ENCODE results near the gene NUAK1. TPM values are rescaled to one million over a fixed set of nuclear protein-coding genes. Genes with fewer than 3 reads are reported as not detected.

The NUAK1 gene
- total RNA-seq, 2 experiments from 2014 or later, result 0.03 TPM; not detected in 1

DNA sequence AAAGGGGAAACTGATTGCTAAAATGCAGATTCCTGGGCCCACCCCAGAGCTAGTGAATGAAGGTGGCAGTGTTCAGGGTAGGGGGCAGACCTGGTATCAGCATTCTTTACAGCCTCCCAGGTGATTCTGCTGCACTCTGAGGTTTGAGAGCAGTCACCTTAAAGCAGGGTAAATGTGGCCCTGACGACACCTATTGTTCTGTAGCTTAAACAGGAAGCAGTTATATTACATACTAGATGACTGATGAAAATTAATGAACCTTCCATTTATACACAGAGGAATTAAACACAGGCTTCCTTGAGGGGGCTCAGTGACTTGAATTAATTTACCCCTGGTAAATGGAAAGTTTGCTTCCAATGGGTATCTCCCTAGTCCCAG, 25.3 kb downstream of the NUAK1 start:
- ChIA-PET POLR2A (no interaction called here), CTCF (ENCODE audit: unreplicated experiment) (interaction anchor here (0.5 kb wide), 1 partner anchor 472 kb away, joined by 3 read pairs; no protein-coding TSS in a partner anchor)
- intact Hi-C loops (cut with micrococcal nuclease; ENCODE audit: unreplicated experiment), result no loop called here
- Histone ChIP-seq H3K4me3 (ENCODE audit: low read depth, low read length, poor library complexity, severe bottlenecking) (no peak overlapping the region), H3K4me2 (ENCODE audit: low read length) (no peak overlapping the region), H3K9me2 (ENCODE audit: insufficient read depth, low read length) (no peaks in the 10 kb centered on the region), H3K4me1 (ENCODE audit: insufficient read depth, low read length, poor library complexity, severe bottlenecking) (no peaks in the 10 kb centered on the region), H3K27ac (ENCODE audit: low read depth, low read length, poor library complexity, severe bottlenecking) (no peak overlapping the region), H3K9me3 (ENCODE audit: low read length) (no peaks in the 10 kb centered on the region), H3K36me3 (ENCODE audit: insufficient read depth, low read length) (no peaks in the 10 kb centered on the region), H2AFZ (ENCODE audit: low read length) (no peak overlapping the region), H4K20me1 (ENCODE audit: insufficient read depth, low read length) (no peaks in the 10 kb centered on the region), H3K79me2 (ENCODE audit: insufficient read depth, low read depth, low read length) (no peaks in the 10 kb centered on the region)
- DNase-seq (ENCODE audit: low spot score), result no peak
- no TSS peak for BruUV-seq (replicated peaks)
- no peak for TF ChIP-seq EZH2phosphoT487 (IDR thresholded peaks at IDR 0.05; ENCODE audit: borderline replicate concordance, low read depth, low read length)
- TF ChIP-seq, protein P1, sequence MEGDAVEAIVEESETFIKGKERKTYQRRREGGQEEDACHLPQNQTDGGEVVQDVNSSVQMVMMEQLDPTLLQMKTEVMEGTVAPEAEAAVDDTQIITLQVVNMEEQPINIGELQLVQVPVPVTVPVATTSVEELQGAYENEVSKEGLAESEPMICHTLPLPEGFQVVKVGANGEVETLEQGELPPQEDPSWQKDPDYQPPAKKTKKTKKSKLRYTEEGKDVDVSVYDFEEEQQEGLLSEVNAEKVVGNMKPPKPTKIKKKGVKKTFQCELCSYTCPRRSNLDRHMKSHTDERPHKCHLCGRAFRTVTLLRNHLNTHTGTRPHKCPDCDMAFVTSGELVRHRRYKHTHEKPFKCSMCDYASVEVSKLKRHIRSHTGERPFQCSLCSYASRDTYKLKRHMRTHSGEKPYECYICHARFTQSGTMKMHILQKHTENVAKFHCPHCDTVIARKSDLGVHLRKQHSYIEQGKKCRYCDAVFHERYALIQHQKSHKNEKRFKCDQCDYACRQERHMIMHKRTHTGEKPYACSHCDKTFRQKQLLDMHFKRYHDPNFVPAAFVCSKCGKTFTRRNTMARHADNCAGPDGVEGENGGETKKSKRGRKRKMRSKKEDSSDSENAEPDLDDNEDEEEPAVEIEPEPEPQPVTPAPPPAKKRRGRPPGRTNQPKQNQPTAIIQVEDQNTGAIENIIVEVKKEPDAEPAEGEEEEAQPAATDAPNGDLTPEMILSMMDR (conservative IDR thresholded peaks at IDR 0.05; ENCODE audit: low read length), result no peak

GRCh38 chr12:106113042-106113441, 25.7 kb downstream of the NUAK1 start:
- no peaks in the 10 kb centered on the region for H3K4me1 ChIP-seq (ENCODE audit: insufficient read depth, low read length, poor library complexity, severe bottlenecking)
- no peaks in the 10 kb centered on the region for H4K20me1 ChIP-seq (ENCODE audit: insufficient read depth, low read length)
- no peak for DNase-seq (ENCODE audit: low spot score)
- H3K4me3 ChIP-seq (ENCODE audit: low read depth, low read length, poor library complexity, severe bottlenecking), result no peak overlapping the region
- no TSS peak for BruUV-seq (replicated peaks)
- ChIA-PET CTCF (ENCODE audit: unreplicated experiment) (interaction anchor here (0.5 to 1.0 kb wide), 2 partner anchors 14 to 471 kb away, joined by 3 read pairs; no protein-coding TSS in a partner anchor), POLR2A (no interaction called here)
- no peaks in the 10 kb centered on the region for H3K9me3 ChIP-seq (ENCODE audit: low read length)
- H3K36me3 ChIP-seq (ENCODE audit: insufficient read depth, low read length), result no peaks in the 10 kb centered on the region
- H3K4me2 ChIP-seq (ENCODE audit: low read length), result no peak overlapping the region
- intact Hi-C loops (cut with micrococcal nuclease; ENCODE audit: unreplicated experiment), result no loop called here
- H3K27ac ChIP-seq (ENCODE audit: low read depth, low read length, poor library complexity, severe bottlenecking), result no peak overlapping the region
- TF ChIP-seq, protein P1 (conservative IDR thresholded peaks at IDR 0.05; ENCODE audit: low read length), result no peak
- no peak for TF ChIP-seq EZH2phosphoT487 (IDR thresholded peaks at IDR 0.05; ENCODE audit: borderline replicate concordance, low read depth, low read length)
- no peaks in the 10 kb centered on the region for H3K9me2 ChIP-seq (ENCODE audit: insufficient read depth, low read length)
- no peaks in the 10 kb centered on the region for H3K79me2 ChIP-seq (ENCODE audit: insufficient read depth, low read depth, low read length)
- no peak overlapping the region for H2AFZ ChIP-seq (ENCODE audit: low read length)

DNA sequence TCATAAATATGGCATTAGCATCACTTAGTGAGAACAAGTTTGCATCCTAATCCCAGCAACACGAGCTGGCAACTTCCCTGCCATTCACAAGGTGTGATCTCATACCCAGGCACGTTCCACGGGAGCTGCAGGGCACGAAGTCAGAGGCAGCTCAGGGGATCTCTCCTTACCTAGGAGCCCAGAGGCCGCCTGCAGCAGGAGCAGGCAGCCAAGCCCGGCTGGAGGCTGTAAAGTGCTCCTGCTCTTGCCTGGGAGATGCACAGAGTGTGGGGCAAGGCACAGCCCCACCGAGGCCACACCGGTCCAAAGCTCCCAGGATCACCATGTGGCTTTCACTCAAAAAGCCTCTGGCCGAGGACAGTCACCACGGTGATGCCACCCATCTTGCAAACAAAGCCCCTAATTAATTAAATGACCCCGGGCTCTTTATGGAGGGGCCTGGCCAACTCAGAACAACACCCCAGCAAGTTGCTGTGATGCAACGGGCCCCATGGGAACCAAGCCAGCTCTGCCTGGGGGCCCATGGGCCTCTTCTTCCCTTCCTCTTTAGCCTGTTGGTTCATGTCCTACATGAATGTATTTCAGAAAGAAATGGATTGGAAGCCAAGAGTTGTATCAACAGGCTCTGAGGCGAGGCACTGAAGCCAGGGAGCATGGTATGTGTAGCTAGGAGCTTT, 26.5 kb downstream of the NUAK1 start:
- TF ChIP-seq, protein P1 (conservative IDR thresholded peaks at IDR 0.05; ENCODE audit: low read length), result no peak
- no peak for TF ChIP-seq EZH2phosphoT487 (IDR thresholded peaks at IDR 0.05; ENCODE audit: borderline replicate concordance, low read depth, low read length)
- no peaks in the 10 kb centered on the region for H3K9me2 ChIP-seq (ENCODE audit: insufficient read depth, low read length)
- no peak overlapping the region for H2AFZ ChIP-seq (ENCODE audit: low read length)
- H3K79me2 ChIP-seq (ENCODE audit: insufficient read depth, low read depth, low read length), result no peaks in the 10 kb centered on the region
- no peak overlapping the region for H3K4me2 ChIP-seq (ENCODE audit: low read length)
- BruUV-seq (replicated peaks), result no TSS peak
- no peaks in the 10 kb centered on the region for H3K4me1 ChIP-seq (ENCODE audit: insufficient read depth, low read length, poor library complexity, severe bottlenecking)
- no peaks in the 10 kb centered on the region for H3K9me3 ChIP-seq (ENCODE audit: low read length)
- no peak overlapping the region for H3K4me3 ChIP-seq (ENCODE audit: low read depth, low read length, poor library complexity, severe bottlenecking)
- H3K27ac ChIP-seq (ENCODE audit: low read depth, low read length, poor library complexity, severe bottlenecking), result no peak overlapping the region
- ChIA-PET POLR2A (interaction anchor here (0.6 kb wide), 1 partner anchor 79 kb away, joined by 3 read pairs; no protein-coding TSS in a partner anchor), CTCF (ENCODE audit: unreplicated experiment) (interaction anchor here (1.0 kb wide), 1 partner anchor 13 kb away, joined by 3 read pairs; no protein-coding TSS in a partner anchor)
- H4K20me1 ChIP-seq (ENCODE audit: insufficient read depth, low read length), result no peaks in the 10 kb centered on the region
- no peaks in the 10 kb centered on the region for H3K36me3 ChIP-seq (ENCODE audit: insufficient read depth, low read length)
- DNase-seq (ENCODE audit: low spot score), result no peak
- intact Hi-C loops (cut with micrococcal nuclease; ENCODE audit: unreplicated experiment), result no loop called here
